ENCODE results near the gene C5orf52. TPM values are rescaled to one million over a fixed set of nuclear protein-coding genes. Genes with fewer than 3 reads are reported as not detected.
"Not testable (repeated sequence)": the region's sequence is repeated elsewhere in the genome, so short reads cannot be mapped to it uniquely, and the experiment has no call there.

Gene C5orf52
- polyA plus RNA-seq, 3 donors = not detected

GRCh38 chr5:157671592-157672330 lies 428 bp downstream of the C5orf52 start:
- H2AFZ ChIP-seq (ENCODE audit: insufficient read depth, low read depth, low read length, poor library complexity, severe bottlenecking) = peak overlapping the region; percentile 87
- peak overlapping the region; percentile 50 to 79 (median 59) for H3K4me3 ChIP-seq (replicated peaks in 1 of 3; ENCODE audit: low read depth in 2 of 3, low read length in 3 of 3)
- no peaks in the 10 kb centered on the region for H4K20me1 ChIP-seq (ENCODE audit: insufficient read depth, low read length)
- intact Hi-C loops (cut with micrococcal nuclease) = loop anchor here in 1 of 2 donors (5.0 kb wide), 1 partner anchor 61 kb away; the partner anchor contains the start of gene THG1L
- H3K9me3 Mint-ChIP-seq = peaks cover 0 to 22% (median 6%) of the 10 kb centered on the region in 7 donors
- peak overlapping the region; percentile 59 for H3K9ac ChIP-seq (ENCODE audit: insufficient read depth, low read length, poor library complexity, severe bottlenecking)
- peaks cover 34 to 59% (median 58%) of the 10 kb centered on the region in 3 donors for H3K27me3 Mint-ChIP-seq (ENCODE audit: low read depth in 3 of 3)
- peaks cover 8 to 12% of the 10 kb centered on the region in 2 donors for H3K36me3 Mint-ChIP-seq
- no peak overlapping the region for H3K27ac ChIP-seq (ENCODE audit: low read depth in 1 of 2, low read length in 2 of 2)
- peaks cover 16 to 18% of the 10 kb centered on the region in 2 donors for H3K4me1 ChIP-seq (ENCODE audit: control insufficient read depth in 1 of 2, insufficient read depth in 2 of 2, low read length in 2 of 2)
- WGBS (ENCODE audit: insufficient coverage) = 30% methylated on average over 54 of the region's 57 CpGs
- peak overlapping the region in 3 of 7 donors; percentile 6 to 70 (median 37) for H3K27ac Mint-ChIP-seq
- TF ChIP-seq CTCF (IDR thresholded peaks at IDR 0.05) = no peak
- no peaks in the 10 kb centered on the region for H3K9me3 ChIP-seq (replicated peaks in 1 of 2; ENCODE audit: control insufficient read depth in 1 of 2, insufficient read depth in 1 of 2, low read length in 2 of 2)
- H3K4me3 Mint-ChIP-seq = peak overlapping the region; percentile 92 to 99
- H3K27me3 ChIP-seq (ENCODE audit: control insufficient read depth in 2 of 2, insufficient read depth in 2 of 2, low read length in 2 of 2) = peaks cover 5 to 40% of the 10 kb centered on the region in 2 donors
- H3K4me1 Mint-ChIP-seq = peaks cover 24% of the 10 kb centered on the region
- no peaks in the 10 kb centered on the region for H3K36me3 ChIP-seq (replicated peaks in 1 of 2; ENCODE audit: control insufficient read depth in 1 of 2, insufficient read depth in 2 of 2, low read length in 2 of 2)
- no peaks in the 10 kb centered on the region for H3K79me2 ChIP-seq (ENCODE audit: insufficient read depth, low read length)
- DNase-seq = no peak
- peak overlapping the region; percentile 97 for H3K4me2 ChIP-seq (replicated peaks; ENCODE audit: extremely low read depth, low read length, poor library complexity, severe bottlenecking)

GRCh38 chr5:157672976-157673375 lies 1.6 kb downstream of the C5orf52 start:
- TF ChIP-seq CTCF (IDR thresholded peaks at IDR 0.05) = no peak
- H3K79me2 ChIP-seq (ENCODE audit: insufficient read depth, low read length) = no peaks in the 10 kb centered on the region
- H3K27me3 Mint-ChIP-seq (ENCODE audit: low read depth in 3 of 3) = peaks cover 31 to 57% (median 54%) of the 10 kb centered on the region in 3 donors
- peaks cover 16 to 18% of the 10 kb centered on the region in 2 donors for H3K4me1 ChIP-seq (ENCODE audit: control insufficient read depth in 1 of 2, insufficient read depth in 2 of 2, low read length in 2 of 2)
- no peak overlapping the region for H3K4me3 ChIP-seq (replicated peaks in 1 of 3; ENCODE audit: low read depth in 2 of 3, low read length in 3 of 3)
- no peaks in the 10 kb centered on the region for H3K9me3 ChIP-seq (replicated peaks in 1 of 2; ENCODE audit: control insufficient read depth in 1 of 2, insufficient read depth in 1 of 2, low read length in 2 of 2)
- H2AFZ ChIP-seq (ENCODE audit: insufficient read depth, low read depth, low read length, poor library complexity, severe bottlenecking) = no peak overlapping the region
- peaks cover 8 to 12% of the 10 kb centered on the region in 2 donors for H3K36me3 Mint-ChIP-seq
- H4K20me1 ChIP-seq (ENCODE audit: insufficient read depth, low read length) = no peaks in the 10 kb centered on the region
- H3K9me3 Mint-ChIP-seq = peaks cover 0 to 24% (median 6%) of the 10 kb centered on the region in 7 donors
- H3K36me3 ChIP-seq (replicated peaks in 1 of 2; ENCODE audit: control insufficient read depth in 1 of 2, insufficient read depth in 2 of 2, low read length in 2 of 2) = no peaks in the 10 kb centered on the region
- no peak overlapping the region for H3K27ac ChIP-seq (ENCODE audit: low read depth in 1 of 2, low read length in 2 of 2)
- H3K9ac ChIP-seq (ENCODE audit: insufficient read depth, low read length, poor library complexity, severe bottlenecking) = no peak overlapping the region
- peaks cover 24% of the 10 kb centered on the region for H3K4me1 Mint-ChIP-seq
- no peak overlapping the region for H3K4me3 Mint-ChIP-seq
- WGBS (ENCODE audit: insufficient coverage) = no CpG with 5 or more reads among the region's 8 CpGs
- peaks cover 5 to 40% of the 10 kb centered on the region in 2 donors for H3K27me3 ChIP-seq (ENCODE audit: control insufficient read depth in 2 of 2, insufficient read depth in 2 of 2, low read length in 2 of 2)
- intact Hi-C loops (cut with micrococcal nuclease) = loop anchor here in 1 of 2 donors (5.0 kb wide), 1 partner anchor 59 kb away; the partner anchor contains the start of gene THG1L
- H3K27ac Mint-ChIP-seq = no peak overlapping the region
- DNase-seq = no peak
- H3K4me2 ChIP-seq (replicated peaks; ENCODE audit: extremely low read depth, low read length, poor library complexity, severe bottlenecking) = no peak overlapping the region

- Mint-ChIP-seq H3K27me3 (ENCODE audit: low read depth in 3 of 3) (peaks cover 31 to 53% (median 51%) of the 10 kb centered on the region in 3 donors), H3K36me3 (peaks cover 8 to 12% of the 10 kb centered on the region in 2 donors), H3K4me1 (peaks cover 24% of the 10 kb centered on the region), H3K9me3 (peaks cover 0 to 24% (median 6%) of the 10 kb centered on the region in 7 donors)
- Histone ChIP-seq H3K4me1 (ENCODE audit: control insufficient read depth in 1 of 2, insufficient read depth in 2 of 2, low read length in 2 of 2) (peaks cover 16 to 18% of the 10 kb centered on the region in 2 donors), H3K27me3 (ENCODE audit: control insufficient read depth in 2 of 2, insufficient read depth in 2 of 2, low read length in 2 of 2) (peaks cover 5 to 40% of the 10 kb centered on the region in 2 donors)
- intact Hi-C loops (cut with micrococcal nuclease) = loop anchor here in 1 of 2 donors (5.0 kb wide), 1 partner anchor 58 kb away; the partner anchor contains the start of gene THG1L
- DNase-seq; H2AFZ ChIP-seq (ENCODE audit: insufficient read depth, low read depth, low read length, poor library complexity, severe bottlenecking); H3K4me2 ChIP-seq (replicated peaks; ENCODE audit: extremely low read depth, low read length, poor library complexity, severe bottlenecking); H4K20me1 ChIP-seq (ENCODE audit: insufficient read depth, low read length); H3K36me3 ChIP-seq (replicated peaks in 1 of 2; ENCODE audit: control insufficient read depth in 1 of 2, insufficient read depth in 2 of 2, low read length in 2 of 2); H3K4me3 ChIP-seq (replicated peaks in 1 of 3; ENCODE audit: low read depth in 2 of 3, low read length in 3 of 3); H3K9ac ChIP-seq (ENCODE audit: insufficient read depth, low read length, poor library complexity, severe bottlenecking); H3K79me2 ChIP-seq (ENCODE audit: insufficient read depth, low read length); H3K4me3 Mint-ChIP-seq; H3K27ac Mint-ChIP-seq; H3K27ac ChIP-seq (ENCODE audit: low read depth in 1 of 2, low read length in 2 of 2); H3K9me3 ChIP-seq (replicated peaks in 1 of 2; ENCODE audit: control insufficient read depth in 1 of 2, insufficient read depth in 1 of 2, low read length in 2 of 2): not testable (repeated sequence)
- WGBS (ENCODE audit: insufficient coverage) = no CpG with 5 or more reads among the region's 4 CpGs
Measured at GRCh38 chr5:157674351-157674750, 3.0 kb downstream of the C5orf52 start.

Measured in CD14-positive monocyte (primary cell).